Measurements from ENCODE around the gene SPI1. TPM values are rescaled to one million over a fixed set of nuclear protein-coding genes. Genes with fewer than 3 reads are reported as not detected.
A peak's percentile ranks its signal among the peaks of the same experiment; 100 is the strongest.

The SPI1 gene

DNA sequence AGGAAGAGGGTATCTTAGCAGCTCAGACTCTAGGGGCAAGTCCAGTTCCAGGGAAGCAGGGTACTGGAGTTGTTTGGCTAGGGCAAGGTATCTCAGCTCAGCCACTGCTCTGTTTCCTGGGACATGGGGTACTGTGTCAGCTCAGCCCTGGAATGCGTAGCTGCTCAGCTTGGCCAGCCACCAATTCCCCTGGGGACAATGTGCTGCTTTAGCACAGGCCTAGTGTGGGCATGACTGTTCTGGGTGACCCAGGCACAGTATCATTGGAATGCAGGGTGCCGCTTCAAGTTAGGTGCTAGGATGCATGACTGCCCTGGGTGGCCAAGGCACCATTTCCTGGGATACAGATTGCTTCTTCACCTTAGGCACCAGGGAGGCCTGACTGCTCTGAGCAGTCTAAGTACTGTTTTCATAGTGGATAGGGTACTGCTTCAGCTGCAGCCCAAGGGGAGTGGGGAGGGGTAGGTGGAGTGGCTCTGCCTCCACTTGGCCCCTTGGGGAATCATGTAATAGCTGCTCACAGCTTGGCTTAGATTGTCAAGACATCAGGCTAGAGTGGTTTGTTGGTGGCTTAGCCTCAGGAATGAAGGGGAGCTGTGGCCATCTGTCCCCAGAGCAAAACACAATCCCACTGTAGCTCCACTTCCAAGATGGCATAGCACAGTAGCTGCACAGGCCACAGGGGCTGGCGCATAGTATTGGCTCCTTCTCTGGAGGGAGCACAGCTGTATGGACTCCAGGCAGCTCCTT, 72.4 kb downstream of the SPI1 start:
- no peak overlapping the region for H3K4ac ChIP-seq (ENCODE audit: low read depth in 1 of 2, low read length in 2 of 2)
- H3K79me1 ChIP-seq (replicated peaks; ENCODE audit: low read length, poor library complexity, severe bottlenecking) = peaks cover 15% of the 10 kb centered on the region
- peak overlapping the region; percentile 11 for H4K91ac ChIP-seq (ENCODE audit: low read length)
- peaks cover 6% of the 10 kb centered on the region for H3K4me1 ChIP-seq (ENCODE audit: control insufficient read depth, insufficient read depth, low read depth, low read length)
- no peak overlapping the region for H3K27ac ChIP-seq (ENCODE audit: low read length, poor library complexity, severe bottlenecking)
- H2AK5ac ChIP-seq (ENCODE audit: low read length, severe bottlenecking) = no peak overlapping the region
- H2BK12ac ChIP-seq (ENCODE audit: low read length in 2 of 2) = no peak overlapping the region
- no peak overlapping the region for H3K9ac ChIP-seq (ENCODE audit: low read length)
- H2AFZ ChIP-seq (ENCODE audit: low read depth, low read length) = no peak overlapping the region
- H2BK15ac ChIP-seq (ENCODE audit: low read depth, poor library complexity, severe bottlenecking) = no peak overlapping the region
- no peaks in the 10 kb centered on the region for H3K27me3 ChIP-seq (ENCODE audit: control insufficient read depth in 1 of 2, insufficient read depth in 1 of 2, low read length in 2 of 2)
- no peak overlapping the region for H4K8ac ChIP-seq (ENCODE audit: low read length)
- H3K23ac ChIP-seq (ENCODE audit: low read length in 2 of 2) = no peak overlapping the region
- 100% methylated on average over 3 of the region's 3 CpGs for WGBS
- H3K4me2 ChIP-seq (ENCODE audit: low read length, poor library complexity, severe bottlenecking) = no peak overlapping the region
- H3K4me3 ChIP-seq (ENCODE audit: insufficient read depth in 1 of 2, low read depth in 1 of 2, low read length in 2 of 2) = no peak overlapping the region
- H3K18ac ChIP-seq (ENCODE audit: low read depth in 1 of 2, low read length in 2 of 2) = no peak overlapping the region
- H3K14ac ChIP-seq (ENCODE audit: low read length in 2 of 2) = no peak overlapping the region
- DNase-seq = no peak
- H2BK5ac ChIP-seq (ENCODE audit: low read depth, low read length, poor library complexity, severe bottlenecking) = no peak overlapping the region
- peaks cover 45 to 91% of the 10 kb centered on the region in 2 experiments for H3K36me3 ChIP-seq (ENCODE audit: control insufficient read depth in 1 of 2, insufficient read depth in 2 of 2, low read depth in 1 of 2, low read length in 2 of 2)
- peaks cover 19% of the 10 kb centered on the region for H3K9me3 ChIP-seq (ENCODE audit: control insufficient read depth, low read length)
- no peak overlapping the region for H2BK120ac ChIP-seq (ENCODE audit: low read depth, low read length)

Small RNA genes within 50 kb of the gene (small RNA-seq; reads per million reads assigned to genes)
- gene MIR4487 (ENCODE audit: low read depth) = not detected
